Colon (tissue), 2 donors: ENCODE results near the gene FFAR1.

Experiments used
- FAIRE-seq: peaks from 2 replicates; lab custom pipeline; 2012; peaks lifted over from hg19 to GRCh38; lab: Jason Lieb, UNC
- donor health status: control.
- donor health status: control.

FFAR1 gene

DNA sequence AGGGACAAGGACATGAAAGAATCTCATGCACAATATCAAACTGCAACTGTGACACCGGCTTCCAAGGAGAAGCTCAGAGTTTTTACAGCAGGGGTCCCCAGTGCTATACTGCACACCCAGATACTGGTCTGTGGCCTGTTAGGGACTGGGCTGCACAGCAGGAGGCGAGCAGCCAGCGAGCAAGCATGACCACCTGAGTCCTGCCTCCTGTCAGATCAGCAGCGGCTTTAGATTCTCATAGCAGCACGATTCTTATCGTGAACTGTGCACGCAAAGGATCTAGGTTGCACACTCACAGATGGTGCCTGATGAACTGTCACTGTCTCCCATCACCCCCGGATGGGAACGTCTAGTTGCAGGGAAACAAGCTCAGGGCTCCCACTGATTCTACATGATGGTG is 31.8 kb upstream of the FFAR1 start:
- no peak for FAIRE-seq

DNA sequence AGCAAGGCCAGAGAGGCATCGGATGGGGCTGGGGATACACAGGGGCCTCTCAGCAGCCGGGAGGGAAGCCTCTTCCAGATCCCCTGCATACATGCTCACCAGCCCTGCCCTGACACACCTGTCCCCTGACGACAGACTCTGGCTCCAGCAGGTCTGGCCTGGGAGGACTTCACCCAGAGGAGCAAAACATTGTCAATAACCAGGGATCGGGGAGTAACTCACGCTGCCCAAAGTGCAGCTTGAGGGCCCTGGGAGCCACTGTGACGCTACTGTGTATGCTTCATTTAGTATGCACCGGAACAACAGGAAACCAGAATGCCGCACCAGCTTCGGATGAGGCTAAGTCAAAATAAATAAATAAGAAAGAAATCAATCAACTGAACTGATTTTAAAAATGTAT is 31.1 kb upstream of the FFAR1 start:
- FAIRE-seq, result no peak

DNA sequence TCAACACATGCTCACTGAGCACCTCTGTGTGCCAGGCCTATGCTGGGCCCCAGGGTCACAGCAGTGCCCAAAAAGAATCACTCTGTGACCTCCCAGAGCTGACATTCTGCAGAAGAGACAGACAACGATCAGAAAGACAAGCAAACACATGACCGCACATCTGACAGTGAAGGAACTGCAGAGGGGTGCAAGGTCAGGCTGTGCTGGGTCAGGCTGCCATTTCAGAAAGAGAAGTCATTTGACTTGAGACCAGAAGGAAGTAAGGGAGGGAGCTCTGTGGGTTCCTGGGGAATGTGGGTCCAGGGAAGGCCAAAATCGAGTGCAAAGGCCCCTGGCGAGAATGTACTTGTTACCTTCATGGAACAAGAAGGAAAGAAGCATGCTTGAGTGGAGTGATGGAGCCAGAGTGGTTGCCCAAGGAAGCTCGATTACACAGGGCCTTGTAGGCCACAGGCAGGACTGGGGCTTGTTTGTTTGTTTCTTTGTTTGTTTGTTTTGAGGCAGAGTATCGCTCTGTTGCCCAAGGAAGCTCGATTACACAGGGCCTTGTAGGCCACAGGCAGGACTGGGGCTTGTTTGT is 30.1 kb upstream of the FFAR1 start:
- FAIRE-seq, result no peak

DNA sequence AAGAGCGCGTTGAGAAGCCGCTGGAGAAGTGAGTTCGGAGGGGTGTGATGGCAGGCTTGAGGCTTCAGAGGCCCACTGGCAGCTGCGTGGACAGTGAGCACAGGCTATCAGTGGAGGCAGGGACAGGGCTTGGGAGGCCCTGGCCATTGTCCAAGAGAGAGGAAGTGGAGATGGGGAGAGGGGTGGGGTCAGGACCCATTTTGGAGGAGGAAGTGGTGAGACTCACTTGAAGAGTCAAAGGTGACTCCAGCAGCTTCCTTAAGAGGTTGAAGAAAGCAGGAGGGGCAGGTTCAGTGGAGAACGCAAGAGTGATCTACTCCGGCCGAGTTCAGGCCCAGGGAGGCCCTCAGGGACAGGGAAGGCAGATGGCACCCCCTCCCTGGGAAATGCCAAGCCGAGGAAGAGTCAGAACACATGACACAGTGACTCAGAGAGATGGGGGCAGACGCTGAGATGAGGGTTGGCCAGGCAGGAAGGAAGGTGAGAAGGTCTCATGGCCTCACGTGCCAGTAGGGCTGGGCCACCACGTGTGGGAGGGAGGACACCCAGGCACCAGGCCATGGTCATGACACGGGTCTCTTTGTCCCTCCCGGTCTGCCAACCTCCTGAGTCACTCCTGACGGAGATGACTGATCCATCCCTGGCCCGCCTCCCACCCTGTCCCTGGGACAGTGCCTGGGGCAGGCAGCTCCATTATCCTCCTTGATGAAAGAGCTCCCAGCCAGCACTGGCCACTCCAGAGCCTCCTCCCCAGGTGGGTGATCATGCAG is 28.8 kb upstream of the FFAR1 start:
- FAIRE-seq, result no peak

DNA sequence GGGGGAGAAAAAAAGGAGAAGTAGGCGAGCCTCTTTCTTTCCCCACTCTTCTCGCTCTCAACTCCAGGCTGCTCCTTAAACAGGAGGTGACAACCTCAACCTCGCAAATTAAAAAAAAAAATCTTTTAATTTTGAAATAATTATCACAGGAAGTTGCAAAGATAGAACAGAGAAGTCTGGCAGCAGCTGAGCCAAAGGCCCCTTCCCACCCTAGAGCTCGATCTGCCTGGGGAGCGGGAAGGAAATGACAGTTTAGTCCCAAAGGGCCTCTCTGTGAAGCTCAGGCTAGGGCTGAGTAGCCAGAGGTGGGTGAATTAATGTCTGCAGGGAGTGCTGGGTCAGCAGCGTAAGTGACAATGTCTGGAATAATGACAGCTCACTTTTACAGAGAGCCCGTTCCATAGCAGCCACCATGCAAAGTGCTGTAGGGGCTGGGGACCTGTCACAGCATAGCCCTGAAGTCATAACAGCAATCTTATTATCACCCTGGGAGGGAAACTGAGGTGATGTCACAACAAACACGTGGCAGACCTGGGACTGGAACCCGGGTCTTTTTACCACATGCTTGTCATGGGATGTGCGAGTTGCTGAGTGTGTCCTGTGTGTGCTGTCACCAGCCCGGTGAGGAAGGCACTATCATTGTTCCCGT is 27.5 kb upstream of the FFAR1 start:
- no peak for FAIRE-seq

DNA sequence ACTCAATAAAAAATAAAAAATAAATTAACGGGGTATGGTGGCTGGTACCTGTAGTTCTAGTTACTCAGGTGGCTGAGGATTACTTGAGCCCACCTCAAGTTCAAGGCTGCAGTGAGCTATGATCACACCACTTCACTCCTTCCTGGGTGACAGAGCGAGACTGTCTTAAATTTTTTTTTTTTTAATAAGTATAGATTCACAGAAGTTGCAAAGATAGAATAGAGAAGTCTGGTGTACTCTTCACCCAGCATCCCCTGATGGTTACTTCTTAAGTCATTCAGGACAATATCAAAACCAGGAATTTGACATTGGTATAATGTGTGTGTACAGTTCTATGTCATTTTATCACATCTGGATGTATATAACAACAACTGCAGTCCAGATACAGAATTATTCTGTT is 26.4 kb upstream of the FFAR1 start:
- FAIRE-seq, result no peak

DNA sequence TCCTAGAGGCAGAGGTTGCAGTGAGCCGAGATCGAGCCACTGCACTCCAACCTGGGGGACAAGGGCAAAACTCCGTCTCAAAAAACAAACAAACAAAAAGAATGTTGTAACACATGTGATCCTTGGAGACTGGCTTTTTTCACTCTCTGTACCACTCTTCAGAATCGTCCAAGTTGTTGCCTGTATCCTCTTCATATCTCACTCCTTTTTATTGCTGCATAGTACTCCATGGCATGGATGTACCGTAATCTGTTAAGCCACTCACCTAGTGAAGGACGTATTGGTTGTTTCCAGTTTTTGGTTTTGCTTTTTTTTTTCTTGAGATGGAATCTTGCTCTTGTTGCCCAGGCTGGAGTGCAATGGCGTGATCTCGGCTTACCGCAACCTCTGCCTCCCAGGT is 25.7 kb upstream of the FFAR1 start:
- FAIRE-seq, result no peak

DNA sequence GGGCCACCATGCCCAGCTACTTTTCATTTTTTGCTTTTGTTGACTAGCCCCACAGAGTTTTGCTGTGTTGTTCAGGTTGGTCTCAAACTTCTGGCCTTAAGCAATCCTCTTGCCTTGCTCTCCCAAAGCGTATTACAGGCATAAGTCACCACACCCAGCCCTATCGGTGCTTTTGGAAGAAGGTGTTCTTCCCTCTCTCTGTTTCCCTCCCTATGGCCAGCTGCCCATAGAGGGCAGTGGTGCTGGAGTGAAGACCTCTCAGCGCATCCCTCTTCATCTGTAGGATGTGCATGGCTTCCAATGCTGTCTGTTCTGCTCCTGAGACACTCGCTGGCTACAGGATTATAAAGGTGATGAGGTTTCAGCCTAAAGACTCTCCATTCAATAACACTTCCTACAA is 20.1 kb upstream of the FFAR1 start:
- FAIRE-seq, result no peak

DNA sequence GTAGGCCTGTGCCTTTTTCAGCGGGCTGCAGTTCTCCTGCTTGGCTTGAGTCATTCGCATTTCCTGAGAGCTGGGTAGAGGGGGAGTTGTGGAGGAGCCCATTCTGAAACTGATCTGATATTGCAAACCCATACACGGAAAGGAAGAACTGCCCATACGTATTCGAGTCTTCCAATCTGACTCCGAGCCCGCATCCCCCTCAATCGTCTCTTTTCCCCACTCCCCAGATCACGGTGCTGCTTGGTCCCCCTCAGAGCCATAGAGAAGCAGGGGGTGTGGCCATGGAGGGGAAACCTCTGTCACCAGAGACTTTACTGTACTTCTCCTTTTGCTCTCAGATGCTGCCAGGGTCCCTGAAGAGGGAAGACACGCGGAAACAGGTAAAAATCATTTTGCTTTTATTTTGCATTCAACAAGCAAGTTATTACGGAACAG is 18.8 kb upstream of the FFAR1 start, which contains the start of gene CD22:
CD22 (plus strand) TSS at position 337 of the 435 bp plus-strand sequence. CDS start 2,854 bp downstream, outside the sequence.
- no peak for FAIRE-seq

DNA sequence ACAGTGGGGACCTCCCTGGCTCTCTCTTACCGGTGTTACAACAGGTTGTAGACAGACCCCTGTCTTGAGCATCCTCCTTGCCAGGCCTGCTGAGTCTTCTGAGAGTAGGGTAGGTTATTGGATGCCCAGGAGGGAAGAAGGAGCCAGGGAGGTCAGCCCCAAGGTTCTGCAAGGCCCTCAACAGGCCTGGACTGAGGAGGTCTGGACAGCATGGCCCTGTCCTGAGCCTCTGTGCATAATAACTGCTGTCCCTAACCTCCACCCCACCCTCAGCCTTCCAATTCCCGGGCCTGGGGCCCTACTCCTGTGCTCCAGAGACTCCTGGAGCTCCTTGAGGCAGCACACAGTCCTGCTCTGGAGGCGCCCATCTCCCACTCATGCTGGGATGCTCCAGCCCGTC is 18.4 kb upstream of the FFAR1 start:
- FAIRE-seq, result no peak

DNA sequence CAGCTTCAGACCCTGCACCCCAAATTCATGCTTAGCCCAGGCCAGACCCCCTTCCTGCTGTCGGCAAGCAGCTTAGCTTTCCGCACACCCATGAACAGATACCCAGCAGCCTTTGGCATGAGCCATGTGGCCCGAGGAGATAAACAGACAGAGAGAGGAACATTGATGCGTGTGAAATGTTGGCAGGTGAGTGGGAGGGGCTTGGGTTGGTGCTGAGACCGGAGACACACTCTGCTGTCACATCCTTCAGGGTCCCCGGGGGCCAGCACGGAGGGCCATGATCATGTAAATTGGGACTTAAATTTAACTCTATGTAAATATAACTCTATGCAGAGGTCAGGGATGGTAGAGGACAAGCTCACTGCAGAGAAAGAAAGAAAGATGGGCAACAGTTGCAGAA is 17.2 kb upstream of the FFAR1 start:
- FAIRE-seq, result no peak

DNA sequence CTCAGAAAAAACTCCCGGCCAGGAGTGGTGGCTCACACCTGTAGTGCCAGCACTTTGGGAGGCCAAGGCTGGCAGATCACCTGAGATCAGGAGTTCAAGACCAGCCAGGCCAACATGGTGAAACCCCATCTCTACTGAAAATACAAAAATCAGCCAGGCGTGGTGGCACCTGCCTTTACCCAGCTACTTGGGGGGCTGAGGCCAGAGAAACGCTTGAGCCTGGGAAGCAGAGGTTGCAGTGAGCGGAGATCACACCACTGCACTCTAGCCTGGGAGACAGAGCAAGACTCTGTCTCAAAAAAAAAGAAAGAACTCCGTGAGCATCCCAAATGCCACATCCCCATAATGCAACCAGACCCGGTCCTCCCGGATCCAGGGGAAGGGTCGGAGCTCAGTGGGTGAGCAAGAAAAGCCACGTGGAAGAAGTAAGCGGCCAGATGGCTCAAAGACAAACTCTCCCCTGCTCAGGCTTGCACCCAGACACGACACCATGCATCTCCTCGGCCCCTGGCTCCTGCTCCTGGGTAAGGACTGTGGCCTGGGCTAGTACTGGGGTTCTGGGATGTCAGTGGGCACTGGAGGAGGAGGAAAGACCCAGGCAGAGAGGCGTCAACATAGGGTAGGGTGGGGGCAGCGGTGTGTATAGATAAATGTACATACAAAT is 16.0 kb upstream of the FFAR1 start:
- no peak for FAIRE-seq

DNA sequence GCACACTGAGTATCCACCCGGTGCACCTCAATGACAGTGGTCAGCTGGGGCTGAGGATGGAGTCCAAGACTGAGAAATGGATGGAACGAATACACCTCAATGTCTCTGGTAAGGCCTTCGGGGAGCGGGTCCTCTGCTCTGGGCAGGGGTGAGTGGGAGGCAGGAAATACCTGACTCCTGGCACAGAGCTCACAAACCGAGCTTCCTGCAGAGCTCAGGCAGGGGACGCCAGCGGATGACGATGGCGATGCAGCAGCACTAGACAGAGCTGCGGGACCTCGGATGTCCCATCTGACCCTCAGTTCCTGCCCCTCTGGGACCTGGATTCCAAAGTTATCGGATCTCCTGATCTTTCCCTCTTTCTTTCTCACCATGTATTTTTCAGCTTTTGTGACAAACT is 14.9 kb upstream of the FFAR1 start:
- FAIRE-seq, result no peak

DNA sequence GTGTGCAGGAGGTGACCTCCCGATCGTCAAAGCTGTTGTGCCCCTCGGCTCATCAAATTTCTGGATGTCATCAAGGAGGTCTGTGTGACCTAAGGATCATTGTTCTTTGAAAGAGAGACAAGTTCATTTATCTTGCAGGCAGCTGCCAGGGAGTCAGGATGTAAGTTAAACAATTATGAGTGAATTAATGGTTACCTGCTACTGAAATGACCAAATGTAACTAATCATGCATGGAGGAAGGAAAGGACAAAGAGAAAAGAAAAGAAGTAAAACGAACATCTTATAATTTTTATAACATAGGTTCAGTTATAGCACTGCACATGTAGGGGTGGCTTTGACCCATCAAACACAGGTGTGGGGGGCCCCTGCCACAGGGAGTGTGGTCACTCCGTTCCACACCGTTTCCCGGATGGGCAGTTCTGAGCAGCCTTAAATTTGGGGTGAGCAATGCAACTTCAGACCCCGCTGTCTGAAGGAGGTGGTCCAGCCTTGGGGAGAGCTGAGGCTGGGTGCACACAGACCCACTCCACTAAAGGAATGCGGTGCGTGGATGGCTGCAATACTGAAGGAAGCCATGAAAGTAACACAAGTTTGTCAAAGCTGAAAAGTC is 13.5 kb upstream of the FFAR1 start:
- FAIRE-seq, result no peak

DNA sequence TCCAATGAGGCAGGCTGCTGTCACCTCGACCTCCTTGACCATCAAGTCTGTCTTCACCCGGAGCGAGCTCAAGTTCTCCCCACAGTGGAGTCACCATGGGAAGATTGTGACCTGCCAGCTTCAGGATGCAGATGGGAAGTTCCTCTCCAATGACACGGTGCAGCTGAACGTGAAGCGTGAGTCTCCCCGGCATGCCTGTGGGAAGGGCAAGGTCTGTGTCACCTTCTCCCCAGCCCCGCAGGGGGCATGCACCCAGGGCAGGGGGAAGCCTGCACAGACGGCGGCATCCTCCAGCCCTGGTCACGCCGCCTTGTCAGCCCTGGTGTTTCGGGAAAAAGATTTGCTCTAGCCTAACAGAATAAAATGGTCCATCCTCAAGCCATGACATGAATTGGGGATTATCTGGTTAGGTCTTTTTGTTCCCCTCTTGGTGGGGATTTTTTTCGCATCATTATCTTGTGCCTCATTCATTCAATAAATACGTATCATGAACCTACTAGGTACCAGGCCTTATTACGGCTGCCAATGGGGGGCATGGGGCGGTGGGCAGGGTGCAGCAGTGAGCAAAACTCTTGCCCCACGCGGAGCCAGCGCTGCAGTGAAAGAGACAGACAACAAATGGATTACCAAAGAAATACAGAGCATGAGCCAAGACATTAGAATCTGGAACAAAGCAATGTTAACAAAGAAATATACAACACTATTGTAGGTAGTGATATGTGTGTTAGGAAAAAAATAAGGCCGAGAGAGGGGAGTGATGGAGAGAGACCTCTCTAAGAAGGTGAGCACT is 11.3 kb upstream of the FFAR1 start:
- no peak for FAIRE-seq

DNA sequence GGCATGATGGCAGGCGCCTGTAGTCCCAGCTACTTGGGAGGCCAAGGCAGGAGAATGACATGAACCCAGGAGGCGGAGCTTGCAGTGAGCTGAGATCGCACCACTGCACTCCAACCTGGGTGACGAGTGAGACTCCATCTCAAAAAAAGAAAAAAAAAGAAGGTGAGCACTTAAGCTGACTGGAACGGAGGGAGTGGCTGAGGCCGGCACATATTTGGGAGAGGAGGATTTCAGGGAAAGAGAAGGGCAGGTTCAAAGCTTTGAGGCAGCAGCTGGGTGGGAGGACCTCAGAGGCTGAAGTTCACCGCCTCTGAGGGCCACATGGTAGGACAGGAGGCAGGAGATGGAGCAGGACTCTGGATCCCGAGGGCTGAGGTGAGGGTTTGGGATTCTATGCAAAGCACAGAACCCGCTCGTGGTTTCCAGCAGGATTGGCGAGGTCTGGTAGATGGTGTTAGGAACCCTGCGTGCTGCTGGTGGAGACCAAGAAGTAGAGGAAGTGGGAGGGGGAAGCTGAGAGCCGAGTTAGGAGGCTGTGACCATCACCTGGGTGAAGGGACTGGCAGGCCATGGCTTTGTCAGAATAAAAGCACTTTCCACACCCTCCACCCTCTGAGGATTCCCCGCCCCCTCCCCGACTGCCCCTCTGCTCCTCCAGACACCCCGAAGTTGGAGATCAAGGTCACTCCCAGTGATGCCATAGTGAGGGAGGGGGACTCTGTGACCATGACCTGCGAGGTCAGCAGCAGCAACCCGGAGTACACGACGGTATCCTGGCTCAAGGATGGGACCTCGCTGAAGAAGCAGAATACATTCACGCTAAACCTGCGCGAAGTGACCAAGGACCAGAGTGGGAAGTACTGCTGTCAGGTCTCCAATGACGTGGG is 10.4 kb upstream of the FFAR1 start:
- no peak for FAIRE-seq

DNA sequence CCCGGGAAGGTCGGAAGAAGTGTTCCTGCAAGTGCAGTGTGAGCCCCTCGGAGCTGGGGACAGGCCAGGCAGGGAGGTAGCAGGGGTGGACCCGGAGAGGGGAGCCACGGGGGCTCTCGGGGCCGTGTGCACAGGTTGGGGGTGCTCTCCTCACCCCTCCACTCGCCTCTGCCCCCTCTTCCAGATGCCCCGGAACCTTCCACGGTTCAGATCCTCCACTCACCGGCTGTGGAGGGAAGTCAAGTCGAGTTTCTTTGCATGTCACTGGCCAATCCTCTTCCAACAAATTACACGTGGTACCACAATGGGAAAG is 9.8 kb upstream of the FFAR1 start:
- no peak for FAIRE-seq

DNA sequence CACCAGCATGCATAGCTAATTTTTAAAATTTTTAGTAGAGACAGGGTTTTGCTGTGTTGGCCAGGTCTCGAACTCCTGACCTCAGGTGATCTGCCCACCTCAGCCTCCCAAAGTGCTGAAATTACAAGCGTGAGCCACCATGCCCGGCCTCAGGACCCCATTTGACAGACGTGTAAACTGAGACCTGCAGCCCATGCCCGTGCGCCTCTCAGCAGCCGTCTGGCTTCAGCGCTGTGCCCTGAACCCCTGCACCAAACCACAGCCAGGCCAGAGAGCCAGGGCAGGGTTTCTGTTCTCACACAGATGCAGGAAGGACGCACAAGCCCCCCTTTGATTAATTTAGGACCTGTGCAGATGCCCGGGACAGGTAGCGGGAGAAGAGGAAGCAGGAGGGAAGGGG is 7.3 kb upstream of the FFAR1 start:
- no peak for FAIRE-seq

DNA sequence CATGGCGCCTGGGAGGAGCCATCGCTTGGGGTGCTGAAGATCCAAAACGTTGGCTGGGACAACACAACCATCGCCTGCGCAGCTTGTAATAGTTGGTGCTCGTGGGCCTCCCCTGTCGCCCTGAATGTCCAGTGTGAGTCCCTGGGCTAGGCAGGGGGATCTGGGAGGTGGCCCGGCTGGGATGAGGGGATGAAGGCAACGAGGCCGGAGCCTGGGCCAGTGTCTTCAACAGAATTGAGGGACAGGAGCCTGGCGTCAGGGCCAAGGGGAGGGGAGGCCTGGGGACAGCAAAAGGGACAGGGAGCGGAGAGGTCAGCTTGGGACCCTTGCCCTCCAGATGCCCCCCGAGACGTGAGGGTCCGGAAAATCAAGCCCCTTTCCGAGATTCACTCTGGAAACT is 6.7 kb upstream of the FFAR1 start:
- FAIRE-seq, result no peak

DNA sequence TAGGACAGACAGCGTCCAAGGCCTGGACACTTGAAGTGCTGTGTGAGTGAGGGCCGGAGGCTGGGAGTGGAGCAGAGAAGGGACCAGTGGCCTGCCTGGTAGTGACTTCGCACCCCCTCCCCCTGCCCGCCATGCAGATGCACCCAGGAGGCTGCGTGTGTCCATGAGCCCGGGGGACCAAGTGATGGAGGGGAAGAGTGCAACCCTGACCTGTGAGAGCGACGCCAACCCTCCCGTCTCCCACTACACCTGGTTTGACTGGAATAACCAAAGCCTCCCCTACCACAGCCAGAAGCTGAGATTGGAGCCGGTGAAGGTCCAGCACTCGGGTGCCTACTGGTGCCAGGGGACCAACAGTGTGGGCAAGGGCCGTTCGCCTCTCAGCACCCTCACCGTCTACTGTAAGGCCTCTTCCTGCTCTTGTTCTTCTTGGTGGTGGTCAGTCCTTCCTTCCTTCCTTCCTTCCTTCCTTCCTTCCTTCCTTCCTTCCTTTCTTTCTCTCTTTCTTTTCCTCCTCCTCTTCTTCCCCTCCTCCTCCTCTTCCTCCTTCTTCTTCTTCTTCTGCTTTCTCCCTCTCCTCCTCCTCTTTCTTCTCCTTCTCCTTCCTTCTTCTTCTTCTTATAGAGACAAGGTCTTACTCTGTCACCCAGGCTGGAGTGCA is 6.0 kb upstream of the FFAR1 start:
- FAIRE-seq, result no peak
